Activated CD8-positive, alpha-beta memory T cell treated with anti-CD3 and anti-CD28 coated beads for 4 hours (primary cell): ENCODE measurements around the gene MYH15.

Source experiments
- DNase-seq, 2 donors: peaks; one replicate each; pipeline ENCODE4 v3.0.0-alpha.2; 2020; ENCODE audit warnings: low read depth in 2 of 2

MYH15 gene

DNA sequence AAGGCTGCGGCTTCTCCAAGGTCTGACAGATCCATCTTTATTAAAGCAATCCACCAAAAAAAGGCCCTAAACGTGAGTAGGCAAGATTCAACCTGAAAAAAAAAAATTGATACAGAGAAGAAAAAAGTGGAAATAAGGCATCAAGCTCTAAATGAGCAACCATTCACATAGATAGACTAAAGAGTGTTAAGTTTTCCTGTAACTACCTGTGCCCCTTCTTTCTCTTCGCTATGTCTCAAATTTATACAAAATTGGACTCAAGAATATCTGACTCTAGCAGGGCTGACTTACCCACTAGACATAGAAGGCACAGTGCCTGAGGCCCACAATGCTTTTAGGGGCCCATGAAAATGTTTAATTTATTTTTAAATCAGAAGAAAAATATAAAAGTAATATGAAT is at the start of gene MYH15:
MYH15 (minus strand) TSS at position 101 of the 400 bp plus-strand sequence; CDS start at position 35, 66 bp downstream.
- no peak for DNase-seq

DNA sequence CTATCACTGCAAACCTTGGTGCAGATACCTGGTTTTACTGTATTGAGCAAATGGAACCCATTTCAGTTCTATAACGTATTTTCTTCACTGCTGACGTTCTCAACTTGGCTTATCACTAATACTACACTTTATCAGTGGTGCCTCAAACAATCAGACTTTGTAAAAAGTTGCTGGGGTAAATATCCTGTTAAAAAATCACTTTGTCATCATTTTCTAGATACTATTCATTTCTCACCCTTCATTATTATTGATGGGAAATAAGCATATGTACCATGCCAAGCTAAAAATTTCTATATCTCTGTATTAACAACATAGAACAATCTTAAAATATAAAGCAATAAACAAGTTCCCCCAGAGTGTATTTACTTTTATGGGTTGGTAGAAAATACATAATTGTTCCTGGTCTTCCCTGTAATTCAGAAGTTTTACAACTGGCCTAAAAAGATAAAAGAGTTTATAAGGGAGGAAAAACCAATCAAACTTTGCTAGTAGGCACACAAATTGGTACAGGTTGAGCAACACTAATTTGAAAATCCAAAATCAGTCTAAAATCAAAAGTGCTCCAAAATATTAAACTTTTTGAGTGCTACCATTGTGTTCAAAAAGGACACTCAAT is 45.7 kb upstream of the MYH15 start:
- no peak for DNase-seq

DNA sequence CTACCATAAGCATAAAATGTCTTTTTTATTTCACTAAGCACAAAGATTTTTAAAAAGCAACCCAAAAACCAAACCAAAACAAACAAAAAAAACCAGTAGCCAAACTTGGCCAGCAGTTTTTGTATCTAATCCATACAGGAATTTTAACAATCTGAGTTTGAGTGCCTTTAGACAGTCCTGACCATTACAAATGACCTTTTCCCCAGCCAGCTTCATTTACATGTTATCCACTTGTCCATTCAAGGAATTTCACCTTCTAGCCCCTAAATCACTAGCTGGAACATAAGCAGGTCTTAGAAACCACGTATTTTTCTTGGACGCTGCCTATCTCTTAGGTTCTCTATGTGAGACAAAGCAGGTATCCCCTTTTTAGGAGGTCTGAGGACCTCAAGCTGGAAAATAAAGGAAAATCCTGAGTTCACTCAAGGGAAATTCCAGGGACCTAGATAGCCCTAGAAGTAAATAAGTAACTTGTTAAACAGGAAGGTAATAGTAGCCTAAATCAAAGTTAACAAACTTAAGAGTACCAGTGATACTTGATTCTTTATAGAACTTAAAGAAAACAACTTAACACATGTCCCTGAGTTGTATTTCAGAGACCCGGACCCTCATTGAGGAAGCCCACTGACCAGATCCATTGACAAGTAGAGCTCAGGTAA is 44.6 kb upstream of the MYH15 start:
- DNase-seq: no peak

DNA sequence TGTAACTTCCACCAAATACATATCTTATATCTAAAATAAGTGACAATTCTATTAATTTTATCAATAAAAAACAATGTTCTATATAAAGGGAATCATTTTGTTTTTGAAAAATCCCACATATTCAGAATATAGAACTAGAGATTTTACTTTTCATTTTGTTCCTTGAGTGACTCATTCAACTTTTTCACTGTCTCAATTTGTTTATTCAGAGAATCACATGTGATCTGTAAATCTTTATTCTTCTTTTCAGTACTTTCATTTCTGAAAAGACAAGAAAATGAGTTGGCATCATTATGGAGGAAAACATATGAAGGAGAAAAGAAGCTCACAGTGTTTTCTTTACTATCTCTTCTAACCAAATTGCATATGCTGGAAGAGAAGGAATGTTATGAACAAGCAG is 43.8 kb upstream of the MYH15 start:
- DNase-seq: no peak

DNA sequence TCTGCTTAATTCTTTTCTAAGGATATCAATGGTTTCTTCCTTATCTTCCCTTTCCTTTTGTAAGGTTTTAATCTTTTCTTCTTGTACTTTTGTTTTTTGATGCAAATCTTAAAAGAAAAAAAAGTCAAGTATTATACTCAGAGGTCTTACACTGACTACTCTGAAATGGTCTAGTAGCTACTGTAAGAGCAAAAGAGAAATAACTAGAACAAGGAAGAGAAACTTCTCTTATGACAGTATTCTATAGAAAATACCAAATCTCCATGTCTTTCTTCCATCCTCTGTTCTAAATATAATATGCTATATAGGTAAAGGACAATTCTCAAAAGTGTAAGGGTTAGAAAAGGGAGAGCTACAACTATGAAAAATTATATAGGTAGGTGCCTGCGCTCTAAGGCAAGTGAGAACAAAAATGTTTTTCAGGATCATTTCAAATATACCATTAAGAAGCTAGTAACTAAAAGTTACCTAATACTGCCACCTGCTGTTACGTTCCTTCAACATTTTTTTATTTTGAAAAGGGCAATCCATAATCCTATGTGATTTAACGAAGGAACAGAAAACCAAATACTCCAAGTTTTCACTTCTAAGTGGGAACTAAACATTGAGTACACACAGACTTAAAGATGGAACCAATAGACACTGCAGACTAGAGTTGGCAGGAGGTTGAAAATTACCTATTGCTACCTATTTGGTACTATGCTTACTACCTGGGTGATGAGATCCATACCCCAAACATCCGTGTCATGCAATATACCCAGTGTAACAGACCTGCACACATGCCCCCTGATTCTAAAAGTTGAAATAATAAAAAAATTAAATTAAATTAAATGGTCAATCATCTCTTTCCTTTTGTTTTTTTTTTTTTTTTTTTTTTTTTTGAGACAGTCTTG is 42.1 kb upstream of the MYH15 start:
- DNase-seq: no peak

DNA sequence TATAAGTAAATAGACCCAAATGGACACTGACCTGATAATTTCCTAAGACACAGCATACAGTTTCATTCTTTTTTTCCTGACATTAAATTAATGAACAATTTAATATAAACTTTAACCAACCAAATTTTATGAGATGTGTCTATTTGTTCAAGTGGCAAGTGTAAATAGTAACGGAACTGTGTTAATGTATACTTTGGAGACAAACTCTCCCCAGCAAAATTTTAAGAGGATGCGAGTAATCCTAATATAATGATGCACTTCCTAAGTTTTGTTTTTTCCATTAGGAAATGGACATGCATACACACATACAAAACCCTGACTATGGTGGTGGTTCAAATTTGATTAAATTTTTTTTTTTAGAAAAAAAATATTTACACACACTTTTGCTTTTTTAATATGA is 38.5 kb upstream of the MYH15 start:
- no peak for DNase-seq

DNA sequence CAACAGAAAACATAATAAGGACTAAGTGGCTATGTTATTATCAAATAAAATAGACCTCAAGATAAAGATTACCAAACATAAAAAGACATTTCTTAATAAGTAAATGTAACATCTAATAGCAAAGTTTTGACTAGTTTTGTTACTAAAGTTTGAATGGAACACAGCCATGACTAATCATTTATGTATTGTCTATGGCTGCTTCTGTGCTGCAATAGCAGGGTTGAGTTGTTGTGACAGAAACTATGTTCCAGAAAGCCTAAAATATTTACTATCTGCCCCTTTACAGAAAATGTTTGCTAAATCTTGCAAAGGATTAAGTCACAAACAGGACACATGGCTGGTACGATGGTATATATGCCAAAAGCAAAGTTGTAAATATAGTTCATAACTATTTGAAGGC is 37.9 kb upstream of the MYH15 start:
- DNase-seq: no peak

DNA sequence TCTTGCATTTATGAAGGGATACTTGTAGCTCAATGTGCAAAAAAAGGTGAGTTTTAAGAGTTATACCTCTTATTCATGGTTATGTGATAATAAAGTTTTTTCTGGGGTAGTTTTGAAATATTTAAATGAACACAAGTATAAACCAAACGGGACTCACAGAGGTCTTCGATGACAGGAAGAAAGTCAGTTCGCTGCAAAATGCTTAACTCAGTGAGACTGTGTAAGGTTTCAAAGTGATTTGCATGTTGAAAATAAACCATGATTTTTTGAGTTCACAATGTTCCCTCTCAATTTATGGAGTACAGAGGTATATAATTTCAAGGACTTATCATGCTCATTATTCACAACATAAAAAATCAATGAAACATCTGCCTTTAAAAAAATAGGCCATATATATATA is 36.3 kb upstream of the MYH15 start:
- DNase-seq: no peak

DNA sequence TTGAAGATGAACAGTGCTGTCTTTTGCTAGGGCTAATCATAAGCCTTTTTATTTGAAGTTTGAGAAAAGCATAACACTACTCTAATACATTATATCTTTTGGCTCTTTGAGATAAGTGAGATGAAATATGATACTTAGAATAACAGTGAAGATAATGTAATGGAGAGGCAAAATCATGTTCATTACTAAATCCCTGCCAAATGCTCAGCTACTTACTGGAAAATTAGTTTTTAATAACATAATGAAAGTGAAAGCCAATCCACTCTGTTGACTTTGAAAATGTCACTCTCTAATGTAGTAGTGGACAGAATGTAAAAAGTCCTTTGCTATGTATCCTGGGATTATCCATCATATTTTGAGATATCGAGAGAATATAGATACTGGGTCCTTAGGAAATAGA is 35.9 kb upstream of the MYH15 start:
- DNase-seq: no peak

DNA sequence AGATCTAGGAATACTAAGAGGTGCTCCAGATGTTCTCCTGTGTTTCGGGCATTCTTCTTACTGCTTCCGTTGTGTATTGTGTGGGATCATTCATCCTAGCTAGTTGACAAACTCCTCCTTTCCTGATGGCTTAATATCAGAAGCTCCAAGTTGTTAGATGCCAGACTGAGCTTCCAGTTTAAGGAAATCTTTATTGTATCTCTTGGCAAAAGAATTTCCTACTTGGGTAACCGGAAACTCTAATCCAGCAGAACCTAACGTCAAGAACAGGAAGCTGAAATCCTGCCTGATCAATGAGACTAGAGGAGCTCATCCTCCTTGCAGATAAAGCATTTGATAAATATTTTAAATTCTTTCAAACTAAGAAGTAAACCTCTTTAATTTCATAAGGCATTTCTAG is 27.7 kb upstream of the MYH15 start:
- DNase-seq: no peak

DNA sequence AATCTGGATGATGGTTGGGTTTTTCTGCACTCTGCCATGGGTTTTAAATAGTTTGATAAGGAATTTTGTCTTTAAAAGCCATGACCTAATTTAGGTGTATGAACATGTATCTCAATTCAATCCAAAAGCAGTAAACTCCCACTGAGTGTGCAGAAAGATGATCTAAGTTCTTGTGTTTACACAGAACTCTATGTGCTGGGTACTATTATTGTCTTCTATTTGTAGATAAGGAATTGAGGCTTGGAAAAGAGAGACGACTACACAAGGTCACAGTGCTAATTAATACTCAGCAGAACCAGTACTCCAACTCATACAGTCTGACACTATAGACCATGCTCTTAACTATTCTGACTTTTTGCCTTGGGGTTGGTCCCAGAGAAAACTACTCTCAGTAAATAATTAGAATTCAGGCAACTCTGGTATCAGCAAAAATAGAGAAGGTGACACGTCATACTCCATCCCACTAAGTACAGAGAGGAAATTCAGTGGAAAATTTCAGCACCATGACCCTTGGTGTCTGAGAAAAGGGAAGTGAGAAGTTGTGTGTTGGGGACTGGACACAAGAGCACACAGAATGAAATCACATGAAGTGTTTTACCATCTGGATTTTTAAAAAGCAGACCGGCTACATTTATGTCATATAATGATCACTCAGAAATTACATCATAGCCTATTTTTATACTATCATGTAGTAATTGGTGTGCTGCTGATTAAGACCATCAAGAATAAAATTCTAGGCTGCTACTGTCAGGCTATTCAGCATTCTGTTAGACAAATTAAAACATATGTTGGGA is 18.3 kb upstream of the MYH15 start:
- DNase-seq: no peak

DNA sequence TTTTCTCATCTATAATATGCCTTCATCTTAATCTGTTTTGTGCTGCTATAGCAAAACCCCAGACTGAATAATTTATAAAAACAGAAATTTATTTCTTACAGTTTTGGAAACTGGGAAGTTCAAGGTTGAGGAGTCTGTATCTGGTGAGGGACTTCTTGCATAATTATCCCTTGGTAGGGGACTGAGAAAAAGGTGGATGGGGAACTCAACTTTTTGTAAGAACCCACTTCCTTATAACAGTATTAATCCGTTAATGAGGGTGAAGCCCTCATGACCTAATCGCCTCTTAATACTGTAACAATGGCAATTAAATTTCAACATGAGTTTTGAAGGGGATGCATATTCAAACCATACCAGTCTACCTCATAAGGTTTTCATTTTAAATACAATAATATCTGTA is 17.4 kb upstream of the MYH15 start:
- DNase-seq: no peak

DNA sequence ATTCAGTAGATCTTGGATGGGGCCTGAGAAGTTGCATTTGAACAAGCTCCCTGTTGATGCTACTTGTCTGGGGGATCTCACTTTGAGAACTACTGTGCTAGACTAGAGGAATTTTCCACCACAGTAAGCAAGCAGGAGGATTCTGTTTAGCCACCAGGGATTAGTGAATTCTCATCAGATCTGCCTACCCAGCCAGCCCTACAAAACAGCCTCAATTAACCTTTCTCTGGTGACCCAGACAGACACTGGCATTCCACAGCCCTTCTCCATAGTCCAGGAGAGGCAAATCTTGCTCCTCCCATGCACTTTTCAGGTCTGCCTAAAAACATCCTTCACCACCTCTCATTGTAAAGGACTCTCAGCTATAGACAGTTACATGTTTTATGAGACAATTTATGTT is 16.7 kb upstream of the MYH15 start:
- DNase-seq: no peak

DNA sequence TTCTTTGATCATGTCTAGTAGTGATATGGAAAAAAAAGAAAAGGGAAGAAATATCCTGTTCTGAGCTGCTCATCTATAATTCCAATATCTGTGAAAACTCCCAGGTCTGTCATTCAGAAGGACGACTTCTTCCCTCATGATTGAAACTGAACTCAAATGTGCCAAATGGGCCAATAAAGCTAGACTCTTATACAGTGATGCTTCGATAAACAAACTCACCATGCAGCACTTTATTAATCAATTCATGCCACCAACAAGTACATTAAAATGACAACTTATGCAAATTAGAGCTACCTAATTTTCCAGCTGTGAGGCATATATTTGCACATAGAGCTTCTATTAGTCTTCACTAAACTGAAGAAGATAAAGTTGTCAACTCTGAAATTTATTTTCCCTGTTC is 15.6 kb upstream of the MYH15 start:
- no peak for DNase-seq

DNA sequence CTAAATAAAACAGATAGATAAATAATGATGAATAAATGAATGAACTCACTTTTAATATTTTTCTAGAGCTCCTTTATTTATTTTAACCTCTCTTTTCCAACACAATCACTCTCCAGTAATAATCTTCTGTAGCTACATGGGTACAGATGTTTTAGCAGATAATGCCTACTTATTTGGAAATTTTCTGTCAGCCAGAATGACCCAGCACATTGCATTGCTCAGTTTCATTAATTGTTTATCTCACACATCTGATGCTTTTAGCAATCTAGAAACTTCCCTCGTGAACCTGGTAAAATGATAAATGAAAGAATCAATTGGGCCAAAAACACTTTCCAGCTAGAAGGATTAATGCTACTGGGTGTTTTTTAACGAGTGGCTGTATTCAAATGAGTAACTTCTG is 14.9 kb upstream of the MYH15 start:
- DNase-seq: no peak

DNA sequence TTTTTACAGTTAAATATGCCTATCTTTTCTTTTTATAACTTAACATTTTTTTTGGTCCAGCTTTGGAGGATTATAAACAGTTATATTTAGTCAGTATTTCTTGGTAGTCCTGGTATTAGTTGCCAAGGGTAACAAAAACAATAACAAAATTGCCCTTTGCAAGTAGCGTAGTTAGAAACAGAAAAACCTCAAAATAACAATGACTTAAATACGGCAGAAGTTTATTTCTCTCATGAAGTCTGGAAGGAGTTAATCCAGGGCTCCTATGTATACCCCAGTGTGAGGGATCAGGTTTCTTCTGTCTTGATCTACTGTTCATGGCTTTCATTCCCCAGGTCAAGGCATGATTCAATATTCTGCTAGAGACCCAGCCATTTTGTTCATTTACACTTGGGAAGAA is 14.1 kb upstream of the MYH15 start:
- no peak for DNase-seq

DNA sequence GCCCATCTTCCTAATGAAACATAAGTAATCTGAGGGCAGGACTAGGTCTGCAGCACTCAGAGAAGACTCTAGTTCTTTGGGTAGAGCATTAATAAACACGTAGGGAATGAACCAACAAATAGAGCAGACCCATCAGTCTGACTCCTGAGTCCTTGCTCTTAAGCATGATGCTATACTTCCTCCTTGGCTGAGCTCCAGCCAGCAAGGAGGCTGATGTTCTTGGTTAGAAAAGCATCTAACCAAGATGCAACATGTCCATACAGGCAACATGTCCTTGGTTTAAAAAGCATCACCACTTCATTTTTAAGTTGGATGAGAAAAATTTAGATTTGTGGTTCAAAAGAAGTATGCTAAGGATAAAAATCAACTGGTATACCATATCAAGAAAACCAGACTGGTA is 8.5 kb upstream of the MYH15 start:
- DNase-seq: no peak

DNA sequence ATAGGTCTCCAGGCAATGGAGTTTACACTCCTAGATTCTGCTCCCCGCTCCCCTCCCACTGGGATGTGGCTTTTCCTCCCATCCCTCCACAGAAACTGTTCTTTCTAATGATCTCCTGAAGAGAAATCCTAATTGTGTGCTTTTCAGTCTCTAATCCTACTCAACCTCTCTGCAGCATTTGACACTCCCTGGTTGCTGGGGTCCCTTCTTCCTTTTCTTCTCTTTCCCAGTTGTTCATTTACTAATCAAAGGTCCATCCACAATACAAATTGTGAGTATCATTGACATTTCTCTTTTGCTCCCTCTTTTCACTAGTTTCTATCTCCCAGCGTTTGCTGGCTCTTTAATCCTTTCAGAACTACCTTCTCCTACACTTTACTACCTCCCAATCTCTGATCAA is 6.5 kb upstream of the MYH15 start:
- no peak for DNase-seq

DNA sequence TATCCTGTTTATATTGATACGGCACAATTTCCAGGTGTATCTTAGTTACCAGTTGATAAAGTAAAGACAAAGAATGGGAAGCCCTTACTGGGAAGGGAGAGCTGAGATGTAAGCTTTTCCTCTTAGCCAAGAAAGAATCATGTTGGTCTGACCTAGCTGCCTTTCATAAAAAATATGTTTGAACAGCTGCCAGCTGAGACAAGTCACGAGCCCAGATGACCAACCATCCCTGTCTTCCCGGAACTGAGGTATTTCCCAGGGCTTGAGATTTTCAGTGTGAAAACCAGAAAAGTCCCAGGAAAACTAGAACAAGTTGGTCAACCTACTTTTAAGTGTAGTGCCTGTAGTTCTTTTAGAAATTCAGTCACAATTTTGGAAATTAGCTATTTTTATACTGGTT is 3.6 kb upstream of the MYH15 start:
- no peak for DNase-seq

DNA sequence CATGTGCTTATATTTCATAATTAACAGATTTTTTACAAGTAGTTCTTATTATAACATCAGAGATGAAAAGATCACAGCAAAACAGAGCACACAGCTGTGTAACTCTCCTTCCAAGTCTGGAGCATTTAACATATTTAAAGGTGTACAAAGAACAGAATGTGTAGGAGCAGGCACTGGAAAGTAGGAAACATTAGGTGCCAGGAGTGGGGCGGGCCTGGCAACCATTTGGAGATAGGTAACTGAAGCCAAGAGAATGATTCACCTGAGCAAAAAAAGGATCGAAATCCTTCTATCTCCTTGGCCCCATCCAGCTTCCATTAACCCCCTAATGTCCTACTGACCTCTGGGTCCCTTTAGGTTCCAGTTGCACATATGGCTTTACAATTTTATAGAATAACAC is 2.3 kb upstream of the MYH15 start:
- no peak for DNase-seq

DNA sequence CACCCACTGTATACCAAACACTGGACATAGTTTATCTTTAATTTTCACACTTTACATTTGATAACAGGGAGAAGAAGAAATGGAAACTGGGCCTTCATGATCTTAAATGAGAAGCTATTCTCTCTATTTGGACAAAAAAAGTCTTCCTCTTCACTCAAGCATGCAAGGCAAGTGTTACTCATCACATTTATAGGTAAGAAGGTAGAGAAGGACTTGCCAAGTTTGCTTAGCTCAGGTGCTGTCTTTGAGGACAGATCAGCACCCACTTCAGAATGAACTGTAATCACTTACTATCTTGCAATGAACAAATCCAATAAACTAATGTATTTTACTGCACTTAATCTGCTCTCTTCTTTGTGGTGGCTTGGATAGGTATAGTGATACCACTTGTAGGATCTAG is 1.1 kb upstream of the MYH15 start:
- DNase-seq: no peak

DNA sequence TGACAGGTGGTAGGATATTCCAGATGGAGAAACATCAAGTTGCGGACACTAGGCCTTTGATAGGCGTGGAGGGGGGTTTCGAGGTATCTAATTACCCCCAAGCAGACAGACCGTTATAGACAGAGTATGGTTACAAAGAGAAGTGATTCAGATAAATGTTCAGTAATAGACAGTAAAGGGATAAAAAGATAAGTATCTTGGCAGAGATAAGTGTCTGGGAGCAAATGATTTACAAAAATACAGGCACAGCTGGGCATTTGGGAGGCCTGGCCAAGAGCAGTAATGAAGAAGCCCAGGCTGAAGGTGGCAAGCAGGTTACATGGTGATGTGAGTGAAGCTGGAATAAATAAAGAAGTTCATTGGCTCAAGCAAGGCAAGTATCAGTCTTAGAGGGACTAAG is 659 bp upstream of the MYH15 start:
- no peak for DNase-seq
